Endothelial cell of umbilical vein (primary cell): Measurements from ENCODE around the gene TTLL11. TPM values are rescaled to one million over a fixed set of nuclear protein-coding genes. Genes with fewer than 3 reads are reported as not detected.

Experiments used
- BruUV-seq: library from RNA; stranded (reverse); fragments of 400-500 nt; replicated peaks from 2 replicates; lab custom pipeline; 2021; lab: Mats Ljungman, UMichigan
- CTCF ChIA-PET: fragments of 300-600, 350-600 bp; sonication (Branson Sonifier 250); formaldehyde crosslinking; loops from one replicate; lab custom pipeline; 2021; ENCODE audit warnings: antibody characterized with exemption, inconsistent platforms; lab: Charles Lee
- POLR2A ChIA-PET: fragments of 300-600, 350-600 bp; sonication (Branson Sonifier 250); formaldehyde crosslinking; loops from one replicate; lab custom pipeline; 2021; ENCODE audit warnings: antibody characterized with exemption, inconsistent platforms; lab: Charles Lee
- DNase-seq: peaks from one replicate; pipeline ENCODE4 v3.0.0-alpha.2; 2011; ENCODE audit warnings: low read depth, low spot score
- FAIRE-seq: peaks from 2 replicates; lab custom pipeline; 2011; peaks lifted over from hg19 to GRCh38; lab: Jason Lieb, UNC
- H2AFZ ChIP-seq: 2 replicates; pipeline ENCODE4 v1.6.0; 2012; ENCODE audit warnings: low read depth, low read length, control low read depth, inconsistent platforms
- H3K27ac ChIP-seq: 2 replicates; pipeline ENCODE4 v1.5.1; 2011; ENCODE audit warnings: low read depth, mild to moderate bottlenecking, control low read depth, low read length, moderate library complexity; ENCODE audit not compliant: insufficient read depth
- H3K27me3 ChIP-seq, 2 experiments: 2 replicates each; pipeline versions ENCODE4 v1.6.0 to v1.6.1; 2011; ENCODE audit warnings: low read length in 2 of 2, mixed read lengths in 1 of 2; ENCODE audit not compliant: control insufficient read depth in 2 of 2, insufficient read depth in 2 of 2
- H3K36me3 ChIP-seq, 2 experiments: 2 replicates in 1 of 2; 3 replicates in 1 of 2; pipeline ENCODE4 v1.5.1; 2011; ENCODE audit warnings: low read length in 2 of 2, mild to moderate bottlenecking in 1 of 2, moderate library complexity in 1 of 2; ENCODE audit not compliant: control insufficient read depth in 2 of 2, insufficient read depth in 2 of 2; ENCODE audit errors: extremely low read depth in 1 of 2
- H3K4me1 ChIP-seq: 3 replicates; pipeline ENCODE4 v1.5.1; 2011; ENCODE audit warnings: mild to moderate bottlenecking, low read length; ENCODE audit not compliant: control insufficient read depth, insufficient read depth; ENCODE audit errors: extremely low read depth
- H3K4me2 ChIP-seq: 2 replicates; pipeline ENCODE4 v1.6.1; 2011; ENCODE audit warnings: low read length, control low read depth, mixed read lengths; ENCODE audit not compliant: insufficient read depth
- H3K4me3 ChIP-seq, 3 experiments: fragments of 200-600 bp in 1 of 3; sonication (generic), shearing (Covaris generic) in 1 of 3; replicated peaks in 1 of 3; 2 replicates each; pipeline ENCODE4 v1.5.1; 2011 to 2016; ENCODE audit warnings: control low read depth in 3 of 3, low read length in 3 of 3, mild to moderate bottlenecking in 2 of 3, inconsistent platforms in 1 of 3, low read depth in 1 of 3, moderate library complexity in 1 of 3; ENCODE audit not compliant: insufficient read depth in 1 of 3
- H3K79me2 ChIP-seq: 2 replicates; pipeline ENCODE4 v1.6.0; 2012; ENCODE audit warnings: low read length, inconsistent platforms; ENCODE audit not compliant: control insufficient read depth, insufficient read depth
- H3K9ac ChIP-seq: replicated peaks from 2 replicates; pipeline ENCODE3; 2011; ENCODE audit warnings: low read length, control low read depth; ENCODE audit not compliant: insufficient read depth; ENCODE audit errors: extremely low read depth
- H3K9me1 ChIP-seq: replicated peaks from 3 replicates; pipeline ENCODE4 v1.6.0; 2011; ENCODE audit warnings: mild to moderate bottlenecking, low read length; ENCODE audit not compliant: control insufficient read depth, insufficient read depth; ENCODE audit errors: extremely low read depth
- H3K9me3 ChIP-seq: replicated peaks from 2 replicates; pipeline ENCODE4 v1.5.1; 2012; ENCODE audit warnings: low read length, inconsistent platforms; ENCODE audit not compliant: control insufficient read depth, insufficient read depth
- H4K20me1 ChIP-seq: replicated peaks from 2 replicates; pipeline ENCODE3; 2011; ENCODE audit warnings: mild to moderate bottlenecking, low read length; ENCODE audit not compliant: control insufficient read depth, insufficient read depth; ENCODE audit errors: extremely low read depth
- EZH2 ChIP-seq: IDR thresholded peaks from 2 replicates; pipeline ENCODE4 v1.6.1; 2012; ENCODE audit warnings: borderline replicate concordance, low read depth, mild to moderate bottlenecking, moderate library complexity, low read length, inconsistent platforms; ENCODE audit not compliant: severe bottlenecking
- FOS ChIP-seq: IDR thresholded peaks from 2 replicates; pipeline ENCODE4 v1.6.1; 2011; ENCODE audit warnings: mild to moderate bottlenecking, low read length, moderate library complexity, borderline replicate concordance; ENCODE audit not compliant: insufficient read depth
- GATA2 ChIP-seq: IDR thresholded peaks from 2 replicates; pipeline ENCODE4 v1.7.0; 2011; ENCODE audit warnings: low read depth, mild to moderate bottlenecking, moderate library complexity, mixed read lengths, low read length; ENCODE audit not compliant: insufficient read length, insufficient read depth
- JUN ChIP-seq: IDR thresholded peaks from 2 replicates; pipeline ENCODE4 v1.6.1; 2011; ENCODE audit warnings: borderline replicate concordance, low read depth; ENCODE audit not compliant: insufficient read length, insufficient read depth
- MYC ChIP-seq: IDR thresholded peaks from one replicate; pipeline ENCODE4 v1.6.1; 2011; ENCODE audit warnings: mild to moderate bottlenecking, low read depth, low read length
- POLR2A ChIP-seq: IDR thresholded peaks from 2 replicates; pipeline ENCODE4 v1.6.1; 2012; ENCODE audit warnings: low read depth, mild to moderate bottlenecking, control low read depth, low read length
- POLR2AphosphoS5 ChIP-seq: IDR thresholded peaks from 2 replicates; pipeline ENCODE4 v1.6.1; 2012; ENCODE audit warnings: low read depth, mild to moderate bottlenecking, control low read depth, low read length, moderate library complexity; ENCODE audit not compliant: insufficient read depth
- dilution Hi-C: fragments of 300-500 bp; cut with MboI; formaldehyde crosslinking; loops from one replicate; pipeline ENCODE4 v1.15.0; 2019; ENCODE audit warnings: low sequenced_read_pairs; ENCODE audit not compliant: extremely low pct_ligation_motif_present
- intact Hi-C: fragments of 100-400 bp; cut with micrococcal nuclease; formaldehyde crosslinking; loops from one replicate; pipeline ENCODE4 v1.10.0; 2022
- polyA plus RNA-seq, 4 experiments: library from polyadenylated mRNA; depleted of rRNA in 3 of 4; stranded (reverse) in 3 of 4; unstranded in 1 of 4; fragments of >200 nt; gene quantifications; 2 replicates each; pipeline versions ENCODE4 v1.2.1 to v1.2.3, GENCODE V29; 2011 to 2012; ENCODE audit warnings: missing spikeins in 1 of 4
- total RNA-seq: library from RNA; stranded (reverse); gene quantifications from 2 replicates; pipeline ENCODE4 v1.2.3, GENCODE V29; 2021
- TF ChIP-seq, protein P1 (sequence below): IDR thresholded peaks from 2 replicates; pipeline ENCODE4 v1.6.1; 2011; ENCODE audit not compliant: insufficient read depth, insufficient read length
- TF ChIP-seq, protein P2 (sequence below), 2 donors: IDR thresholded peaks; 1 replicate in 1 of 2; 2 replicates in 1 of 2; pipeline ENCODE4 v1.5.1; 2011; ENCODE audit warnings: low read length in 2 of 2, mild to moderate bottlenecking in 2 of 2, moderate library complexity in 2 of 2, control low read depth in 1 of 2, inconsistent platforms in 1 of 2, low read depth in 1 of 2; ENCODE audit not compliant: insufficient read depth in 1 of 2; ENCODE audit errors: extremely low read depth in 1 of 2

Gene TTLL11
- total and polyA plus RNA-seq, 2 donors (not counting 3 experiments of a cell fraction or from before 2014, with no cell fraction given), result 4.9 to 5.1 TPM

DNA sequence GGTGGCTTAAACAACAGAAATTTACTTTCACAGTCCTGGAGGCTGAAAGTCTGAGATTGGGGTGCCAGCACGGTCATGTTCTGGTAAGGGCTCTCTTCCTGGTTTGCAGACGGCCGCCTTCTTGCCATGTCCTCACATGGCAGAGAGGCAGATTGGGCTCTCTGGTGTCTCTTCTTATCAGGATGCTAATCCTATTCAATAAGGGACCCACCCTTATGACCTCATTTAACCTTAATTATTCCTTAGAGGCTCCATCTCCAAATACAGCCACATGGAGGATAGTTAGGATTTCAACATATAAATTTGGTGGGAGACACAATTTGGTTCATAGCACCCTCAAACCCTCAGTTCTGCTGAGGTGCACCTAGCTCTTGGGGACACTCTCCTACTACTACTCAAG, 261.2 kb downstream of the TTLL11 start:
- dilution Hi-C loops, result no loop called here
- Histone ChIP-seq H3K9me1 (no peaks in the 10 kb centered on the region), H3K4me2 (no peak overlapping the region), H3K9ac (no peak overlapping the region), H3K4me3 (no peak overlapping the region), H3K79me2 (no peaks in the 10 kb centered on the region), H4K20me1 (no peaks in the 10 kb centered on the region), H3K9me3 (no peaks in the 10 kb centered on the region), H3K27me3 (no peaks in the 10 kb centered on the region), H3K4me1 (no peaks in the 10 kb centered on the region), H3K27ac (no peak overlapping the region), H2AFZ (no peak overlapping the region), H3K36me3 (no peaks in the 10 kb centered on the region)
- ChIA-PET POLR2A (no interaction called here), CTCF (no interaction called here)
- BruUV-seq, result no TSS peak
- DNase-seq (no peak), FAIRE-seq (no peak)
- intact Hi-C loops, result no loop called here
- TF ChIP-seq, protein P1, sequence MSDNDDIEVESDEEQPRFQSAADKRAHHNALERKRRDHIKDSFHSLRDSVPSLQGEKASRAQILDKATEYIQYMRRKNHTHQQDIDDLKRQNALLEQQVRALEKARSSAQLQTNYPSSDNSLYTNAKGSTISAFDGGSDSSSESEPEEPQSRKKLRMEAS, result no peak
- TF ChIP-seq POLR2A, result no peak
- TF ChIP-seq FOS, result no peak
- TF ChIP-seq, protein P2, sequence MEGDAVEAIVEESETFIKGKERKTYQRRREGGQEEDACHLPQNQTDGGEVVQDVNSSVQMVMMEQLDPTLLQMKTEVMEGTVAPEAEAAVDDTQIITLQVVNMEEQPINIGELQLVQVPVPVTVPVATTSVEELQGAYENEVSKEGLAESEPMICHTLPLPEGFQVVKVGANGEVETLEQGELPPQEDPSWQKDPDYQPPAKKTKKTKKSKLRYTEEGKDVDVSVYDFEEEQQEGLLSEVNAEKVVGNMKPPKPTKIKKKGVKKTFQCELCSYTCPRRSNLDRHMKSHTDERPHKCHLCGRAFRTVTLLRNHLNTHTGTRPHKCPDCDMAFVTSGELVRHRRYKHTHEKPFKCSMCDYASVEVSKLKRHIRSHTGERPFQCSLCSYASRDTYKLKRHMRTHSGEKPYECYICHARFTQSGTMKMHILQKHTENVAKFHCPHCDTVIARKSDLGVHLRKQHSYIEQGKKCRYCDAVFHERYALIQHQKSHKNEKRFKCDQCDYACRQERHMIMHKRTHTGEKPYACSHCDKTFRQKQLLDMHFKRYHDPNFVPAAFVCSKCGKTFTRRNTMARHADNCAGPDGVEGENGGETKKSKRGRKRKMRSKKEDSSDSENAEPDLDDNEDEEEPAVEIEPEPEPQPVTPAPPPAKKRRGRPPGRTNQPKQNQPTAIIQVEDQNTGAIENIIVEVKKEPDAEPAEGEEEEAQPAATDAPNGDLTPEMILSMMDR (IDR thresholded peaks at IDR 0.05; ENCODE audit: extremely low read depth in 1 of 2, insufficient read depth in 1 of 2, low read depth in 1 of 2, low read length in 2 of 2), result no peak
- no peak for TF ChIP-seq POLR2AphosphoS5
- no peak for TF ChIP-seq GATA2
- TF ChIP-seq JUN, result no peak
- no peak for TF ChIP-seq EZH2
- TF ChIP-seq MYC, result no peak
